ENCODE results near the gene WDR37. TPM values are rescaled to one million over a fixed set of nuclear protein-coding genes. Genes with fewer than 3 reads are reported as not detected.

Gene WDR37
- total and polyA plus RNA-seq, 10 of the 15 experiments (the other 5 are each of a cell fraction or from before 2014, with no cell fraction given) = 1.9 to 11.1 (median 7.1) TPM

- TF ChIP-seq HSF1 (IDR thresholded peaks at IDR 0.05; ENCODE audit: low read depth, low read length) (no peak), NKRF (conservative IDR thresholded peaks at IDR 0.05) (no peak), ZBTB33 (IDR thresholded peaks at IDR 0.05) (no peak), PAX5 (IDR thresholded peaks at IDR 0.05; ENCODE audit: borderline replicate concordance, low read depth, low read length) (no peak), EZH2 (IDR thresholded peaks at IDR 0.05; ENCODE audit: borderline replicate concordance, control insufficient read depth, low read depth, low read length) (no peak)
- ChIA-PET CTCF (no interaction called here), POLR2A (no interaction called here), RAD21 (ENCODE audit: unreplicated experiment) (no interaction called here), SMC1A (ENCODE audit: uncharacterized antibody, unreplicated experiment) (no interaction called here)
- Histone ChIP-seq H3K4me2 (ENCODE audit: control insufficient read depth, insufficient read depth) (no peak overlapping the region), H3K4me1 (ENCODE audit: control insufficient read depth, insufficient read depth, low read length) (no peaks in the 10 kb centered on the region), H3K9me3 (replicated peaks; ENCODE audit: control insufficient read depth, insufficient read depth, low read length) (no peaks in the 10 kb centered on the region), H2AFZ (ENCODE audit: control insufficient read depth, low read depth, low read length) (no peak overlapping the region), H4K20me1 (ENCODE audit: control insufficient read depth, insufficient read depth) (no peaks in the 10 kb centered on the region), H3K4me3 (no peak overlapping the region), H3K27ac (ENCODE audit: control insufficient read depth, insufficient read depth) (no peak overlapping the region), H3K27me3 (replicated peaks in 1 of 2; ENCODE audit: control insufficient read depth in 2 of 2, insufficient read depth in 2 of 2, low read length in 1 of 2) (no peaks in the 10 kb centered on the region), H3K36me3 (ENCODE audit: control insufficient read depth in 2 of 2, insufficient read depth in 2 of 2, low read length in 1 of 2) (peaks cover 12 to 20% of the 10 kb centered on the region in 2 experiments), H3K79me2 (ENCODE audit: control insufficient read depth, insufficient read depth, low read length) (no peaks in the 10 kb centered on the region), H3K9ac (ENCODE audit: control insufficient read depth, insufficient read depth, low read length) (no peak overlapping the region)
- DNase-seq (ENCODE audit: low read depth, low spot score) = no peak
- WGBS (ENCODE audit: insufficient coverage, insufficient replicate concordance, low lambda C conversion rate, missing lambda C conversion rate) = over 99% methylated on average over 10 of the region's 10 CpGs
- in situ Hi-C loops (cut with MboI) (no loop called here), intact Hi-C loops (cut with micrococcal nuclease; ENCODE audit: unreplicated experiment) (no loop called here)
- BruUV-seq (replicated peaks) = no TSS peak
- no peak for ATAC-seq
- FAIRE-seq = no peak
Observed at GRCh38 chr10:1130226-1130625, 74.0 kb downstream of the WDR37 start.

Data from GM12878 (cell line).